Measurements from ENCODE around the gene ZSCAN16. TPM values are rescaled to one million over a fixed set of nuclear protein-coding genes. Genes with fewer than 3 reads are reported as not detected.
A peak's percentile ranks its signal among the peaks of the same experiment; 100 is the strongest.

ZSCAN16 gene
- total and polyA plus RNA-seq, 9 of the 15 experiments (the other 6 are each of a cell fraction or from before 2014, with no cell fraction given) = 0.08 TPM; not detected in 8

DNA sequence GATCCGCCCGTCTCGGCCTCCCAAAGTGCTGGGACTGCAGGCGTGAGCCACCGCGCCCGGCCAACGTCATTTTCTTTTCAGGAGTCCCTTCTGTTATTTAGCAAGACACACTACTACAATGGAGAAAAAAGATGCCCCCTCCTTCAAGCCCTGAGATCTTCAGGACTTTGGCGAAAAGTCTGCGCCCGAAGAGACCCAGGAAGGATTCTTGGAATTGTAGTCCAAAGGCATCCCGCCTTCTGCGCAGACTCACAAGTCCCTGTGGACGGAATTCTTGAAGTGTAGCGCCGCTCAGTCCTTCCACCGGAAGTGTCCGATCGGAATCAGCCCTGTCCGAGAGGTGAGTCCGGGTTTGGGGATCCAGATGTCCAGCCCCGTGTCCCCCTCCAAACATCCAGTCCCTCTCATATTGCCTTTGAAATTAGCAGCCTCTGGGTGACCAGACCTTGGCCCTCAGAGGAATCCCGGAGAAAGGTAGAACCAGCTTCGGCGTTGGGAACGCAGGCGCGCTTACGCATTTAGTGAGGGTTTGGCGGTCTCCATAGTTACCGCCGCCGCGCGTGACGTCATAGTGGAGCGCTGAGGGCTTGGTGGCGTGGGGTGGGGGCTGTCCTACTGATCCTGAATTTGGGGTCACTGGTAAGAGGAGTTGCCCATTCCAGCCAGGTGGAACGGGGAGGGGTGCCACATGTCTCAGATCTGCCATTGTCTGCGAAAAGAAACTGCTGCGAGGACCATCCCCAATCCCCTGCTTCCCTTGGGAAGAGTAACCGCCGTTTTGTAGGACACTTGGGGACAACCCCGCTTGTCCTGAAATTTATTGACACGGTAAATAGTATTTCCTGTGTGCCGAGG is 43.6 kb upstream of the ZSCAN16 start (continued):
- TF ChIP-seq, protein P1, sequence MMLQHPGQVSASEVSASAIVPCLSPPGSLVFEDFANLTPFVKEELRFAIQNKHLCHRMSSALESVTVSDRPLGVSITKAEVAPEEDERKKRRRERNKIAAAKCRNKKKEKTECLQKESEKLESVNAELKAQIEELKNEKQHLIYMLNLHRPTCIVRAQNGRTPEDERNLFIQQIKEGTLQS (IDR thresholded peaks at IDR 0.05) = peak; percentile 99
- TF ChIP-seq, protein P1 (CRISPR knock-in tag; conservative IDR thresholded peaks at IDR 0.05) = peak; percentile 94
- TF ChIP-seq HLTF (IDR thresholded peaks at IDR 0.05) (0 out of 2 replicates have a peak, but pooled peaks have one; percentile 37), SMARCA4 (IDR thresholded peaks at IDR 0.05) (0 out of 2 replicates have a peak, but pooled peaks have one; percentile 13), E2F3 (CRISPR knock-in tag; IDR thresholded peaks at IDR 0.05) (peak; percentile 67), TCF7L2 (IDR thresholded peaks at IDR 0.05; ENCODE audit: low read depth, low read length) (no peak), SLC30A9 (CRISPR knock-in tag; IDR thresholded peaks at IDR 0.05) (no peak), NELFE (IDR thresholded peaks at IDR 0.05; ENCODE audit: insufficient read depth, insufficient read length) (no peak), FOXK1 (CRISPR knock-in tag; IDR thresholded peaks at IDR 0.05; ENCODE audit: borderline replicate concordance) (peak; percentile 62; the same call in 1 of the 2 replicates), SMAD3 (CRISPR knock-in tag; conservative IDR thresholded peaks at IDR 0.05) (no peak), HDGF (IDR thresholded peaks at IDR 0.05) (no peak)
- TF ChIP-seq, protein P2, sequence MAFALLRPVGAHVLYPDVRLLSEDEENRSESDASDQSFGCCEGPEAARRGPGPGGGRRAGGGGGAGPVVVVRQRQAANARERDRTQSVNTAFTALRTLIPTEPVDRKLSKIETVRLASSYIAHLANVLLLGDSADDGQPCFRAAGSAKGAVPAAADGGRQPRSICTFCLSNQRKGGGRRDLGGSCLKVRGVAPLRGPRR (CRISPR knock-in tag; IDR thresholded peaks at IDR 0.05) = 0 out of 2 replicates have a peak, but pooled peaks have one; percentile 8
- TF ChIP-seq, protein P3, sequence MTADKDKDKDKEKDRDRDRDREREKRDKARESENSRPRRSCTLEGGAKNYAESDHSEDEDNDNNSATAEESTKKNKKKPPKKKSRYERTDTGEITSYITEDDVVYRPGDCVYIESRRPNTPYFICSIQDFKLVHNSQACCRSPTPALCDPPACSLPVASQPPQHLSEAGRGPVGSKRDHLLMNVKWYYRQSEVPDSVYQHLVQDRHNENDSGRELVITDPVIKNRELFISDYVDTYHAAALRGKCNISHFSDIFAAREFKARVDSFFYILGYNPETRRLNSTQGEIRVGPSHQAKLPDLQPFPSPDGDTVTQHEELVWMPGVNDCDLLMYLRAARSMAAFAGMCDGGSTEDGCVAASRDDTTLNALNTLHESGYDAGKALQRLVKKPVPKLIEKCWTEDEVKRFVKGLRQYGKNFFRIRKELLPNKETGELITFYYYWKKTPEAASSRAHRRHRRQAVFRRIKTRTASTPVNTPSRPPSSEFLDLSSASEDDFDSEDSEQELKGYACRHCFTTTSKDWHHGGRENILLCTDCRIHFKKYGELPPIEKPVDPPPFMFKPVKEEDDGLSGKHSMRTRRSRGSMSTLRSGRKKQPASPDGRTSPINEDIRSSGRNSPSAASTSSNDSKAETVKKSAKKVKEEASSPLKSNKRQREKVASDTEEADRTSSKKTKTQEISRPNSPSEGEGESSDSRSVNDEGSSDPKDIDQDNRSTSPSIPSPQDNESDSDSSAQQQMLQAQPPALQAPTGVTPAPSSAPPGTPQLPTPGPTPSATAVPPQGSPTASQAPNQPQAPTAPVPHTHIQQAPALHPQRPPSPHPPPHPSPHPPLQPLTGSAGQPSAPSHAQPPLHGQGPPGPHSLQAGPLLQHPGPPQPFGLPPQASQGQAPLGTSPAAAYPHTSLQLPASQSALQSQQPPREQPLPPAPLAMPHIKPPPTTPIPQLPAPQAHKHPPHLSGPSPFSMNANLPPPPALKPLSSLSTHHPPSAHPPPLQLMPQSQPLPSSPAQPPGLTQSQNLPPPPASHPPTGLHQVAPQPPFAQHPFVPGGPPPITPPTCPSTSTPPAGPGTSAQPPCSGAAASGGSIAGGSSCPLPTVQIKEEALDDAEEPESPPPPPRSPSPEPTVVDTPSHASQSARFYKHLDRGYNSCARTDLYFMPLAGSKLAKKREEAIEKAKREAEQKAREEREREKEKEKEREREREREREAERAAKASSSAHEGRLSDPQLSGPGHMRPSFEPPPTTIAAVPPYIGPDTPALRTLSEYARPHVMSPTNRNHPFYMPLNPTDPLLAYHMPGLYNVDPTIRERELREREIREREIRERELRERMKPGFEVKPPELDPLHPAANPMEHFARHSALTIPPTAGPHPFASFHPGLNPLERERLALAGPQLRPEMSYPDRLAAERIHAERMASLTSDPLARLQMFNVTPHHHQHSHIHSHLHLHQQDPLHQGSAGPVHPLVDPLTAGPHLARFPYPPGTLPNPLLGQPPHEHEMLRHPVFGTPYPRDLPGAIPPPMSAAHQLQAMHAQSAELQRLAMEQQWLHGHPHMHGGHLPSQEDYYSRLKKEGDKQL (CRISPR knock-in tag; IDR thresholded peaks at IDR 0.05; ENCODE audit: borderline replicate concordance) = no peak
- TF ChIP-seq, protein P4, sequence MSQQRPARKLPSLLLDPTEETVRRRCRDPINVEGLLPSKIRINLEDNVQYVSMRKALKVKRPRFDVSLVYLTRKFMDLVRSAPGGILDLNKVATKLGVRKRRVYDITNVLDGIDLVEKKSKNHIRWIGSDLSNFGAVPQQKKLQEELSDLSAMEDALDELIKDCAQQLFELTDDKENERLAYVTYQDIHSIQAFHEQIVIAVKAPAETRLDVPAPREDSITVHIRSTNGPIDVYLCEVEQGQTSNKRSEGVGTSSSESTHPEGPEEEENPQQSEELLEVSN (IDR thresholded peaks at IDR 0.05; ENCODE audit: borderline replicate concordance in 1 of 2, extremely low read depth in 1 of 2, insufficient read depth in 1 of 2, insufficient read length in 1 of 2, low read depth in 1 of 2, low read length in 1 of 2, poor library complexity in 1 of 2, severe bottlenecking in 1 of 2) = peak; percentile 11 to 17
- TF ChIP-seq, protein P5, sequence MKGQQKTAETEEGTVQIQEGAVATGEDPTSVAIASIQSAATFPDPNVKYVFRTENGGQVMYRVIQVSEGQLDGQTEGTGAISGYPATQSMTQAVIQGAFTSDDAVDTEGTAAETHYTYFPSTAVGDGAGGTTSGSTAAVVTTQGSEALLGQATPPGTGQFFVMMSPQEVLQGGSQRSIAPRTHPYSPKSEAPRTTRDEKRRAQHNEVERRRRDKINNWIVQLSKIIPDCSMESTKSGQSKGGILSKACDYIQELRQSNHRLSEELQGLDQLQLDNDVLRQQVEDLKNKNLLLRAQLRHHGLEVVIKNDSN (CRISPR knock-in tag; IDR thresholded peaks at IDR 0.05) = no peak
- TF ChIP-seq, protein P6, sequence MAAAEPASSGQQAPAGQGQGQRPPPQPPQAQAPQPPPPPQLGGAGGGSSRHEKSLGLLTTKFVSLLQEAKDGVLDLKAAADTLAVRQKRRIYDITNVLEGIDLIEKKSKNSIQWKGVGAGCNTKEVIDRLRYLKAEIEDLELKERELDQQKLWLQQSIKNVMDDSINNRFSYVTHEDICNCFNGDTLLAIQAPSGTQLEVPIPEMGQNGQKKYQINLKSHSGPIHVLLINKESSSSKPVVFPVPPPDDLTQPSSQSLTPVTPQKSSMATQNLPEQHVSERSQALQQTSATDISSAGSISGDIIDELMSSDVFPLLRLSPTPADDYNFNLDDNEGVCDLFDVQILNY (CRISPR knock-in tag; IDR thresholded peaks at IDR 0.05) = peak; percentile 5; the same call in 1 of the 2 replicates
